SK-N-SH treated with all-trans-retinoic acid at 6 μM for 48 hours (cell line): ENCODE results near the gene STAC3.

Experiments used
- ATAC-seq: fragments of 200-7000 bp; cut with Tn5 transposase; 3 replicates; pipeline ENCODE4 v1.9.1; 2020; ENCODE audit warnings: mild to moderate bottlenecking, moderate library complexity
- BACH2 ChIP-seq: fragments of 250-450 bp; sonication (Bioruptor Pico); IDR thresholded peaks from 2 replicates; pipeline ENCODE4 v1.9.0; 2021; ENCODE audit warnings: mild to moderate bottlenecking, borderline replicate concordance
- CREB5 ChIP-seq: fragments of 250-450 bp; sonication (Bioruptor Pico); IDR thresholded peaks from 2 replicates; pipeline ENCODE4 v1.5.1; 2020; ENCODE audit warnings: low read depth, mild to moderate bottlenecking, moderate library complexity
- CSRNP3 ChIP-seq: fragments of 250-450 bp; sonication (Bioruptor Pico); IDR thresholded peaks from 2 replicates; pipeline ENCODE4 v1.5.1; 2021; ENCODE audit warnings: mild to moderate bottlenecking, moderate library complexity
- ESRRG ChIP-seq: fragments of 250-450 bp; sonication (Bioruptor Pico); IDR thresholded peaks from 2 replicates; pipeline ENCODE4 v1.6.1; 2021; ENCODE audit warnings: mild to moderate bottlenecking
- ISL1 ChIP-seq: fragments of 250-450 bp; sonication (Bioruptor Pico); IDR thresholded peaks from 2 replicates; pipeline ENCODE4 v2.1.2; 2022; ENCODE audit warnings: mild to moderate bottlenecking, moderate library complexity
- OSR1 ChIP-seq: fragments of 250-450 bp; sonication (Bioruptor Pico); IDR thresholded peaks from 2 replicates; pipeline ENCODE4 v1.8.0; 2022; ENCODE audit warnings: moderate library complexity, mild to moderate bottlenecking, inconsistent platforms
- PATZ1 ChIP-seq: fragments of 250-450 bp; sonication (Bioruptor Pico); IDR thresholded peaks from 2 replicates; pipeline ENCODE4 v1.8.0; 2020; ENCODE audit warnings: mild to moderate bottlenecking, moderate library complexity, borderline replicate concordance
- RARB ChIP-seq: fragments of 250-450 bp; sonication (Bioruptor Pico); IDR thresholded peaks from 2 replicates; pipeline ENCODE4 v1.8.0; 2021; ENCODE audit warnings: mild to moderate bottlenecking, moderate library complexity
- SNAI2 ChIP-seq: fragments of 250-450 bp; sonication (Bioruptor Pico); IDR thresholded peaks from 2 replicates; pipeline ENCODE4 v1.5.0; 2020; ENCODE audit warnings: mild to moderate bottlenecking, moderate library complexity
- TCF4 ChIP-seq: fragments of 250-450 bp; sonication (Bioruptor Pico); IDR thresholded peaks from 2 replicates; pipeline ENCODE4 v1.8.0; 2021; ENCODE audit warnings: mild to moderate bottlenecking, moderate library complexity, borderline replicate concordance
- TOX ChIP-seq: fragments of 250-450 bp; sonication (Bioruptor Pico); IDR thresholded peaks from 2 replicates; pipeline ENCODE4 v1.8.0; 2021; ENCODE audit warnings: mild to moderate bottlenecking, moderate library complexity, borderline replicate concordance
- TSHZ2 ChIP-seq: fragments of 250-450 bp; sonication (Bioruptor Pico); IDR thresholded peaks from 2 replicates; pipeline ENCODE4 v1.5.0; 2020; ENCODE audit warnings: mild to moderate bottlenecking, moderate library complexity
- ZC3H10 ChIP-seq: fragments of 250-450 bp; sonication (Bioruptor Pico); IDR thresholded peaks from 2 replicates; pipeline ENCODE4 v1.5.1; 2021; ENCODE audit warnings: mild to moderate bottlenecking, moderate library complexity
- ZFP3 ChIP-seq: fragments of 250-450 bp; sonication (Bioruptor Pico); IDR thresholded peaks from 2 replicates; pipeline ENCODE4 v1.5.0; 2020; ENCODE audit warnings: mild to moderate bottlenecking, moderate library complexity
- ZFP30 ChIP-seq: fragments of 450-650 bp; formaldehyde crosslinking; IDR thresholded peaks from 2 replicates; pipeline ENCODE4 v1.5.0; 2022; ENCODE audit warnings: mild to moderate bottlenecking, moderate library complexity
- ZNF565 ChIP-seq: fragments of 450-650 bp; formaldehyde crosslinking; conservative IDR thresholded peaks from 2 replicates; pipeline ENCODE4 v1.5.0; 2020; ENCODE audit warnings: low read depth, mild to moderate bottlenecking, moderate library complexity
- ZNF70 ChIP-seq: fragments of 450-650 bp; formaldehyde crosslinking; IDR thresholded peaks from 2 replicates; pipeline ENCODE4 v1.5.0; 2020; ENCODE audit warnings: mild to moderate bottlenecking, moderate library complexity
- ZNF8 ChIP-seq: fragments of 450-650 bp; formaldehyde crosslinking; IDR thresholded peaks from 2 replicates; pipeline ENCODE4 v1.5.0; 2020; ENCODE audit warnings: mild to moderate bottlenecking, moderate library complexity

STAC3 gene

GRCh38 chr12:57213763-57214397, 37.1 kb downstream of the STAC3 start (continued):
- TF ChIP-seq OSR1 (CRISPR knock-in tag) (no peak), RARB (no peak), ZNF70 (CRISPR knock-in tag) (no peak), ZNF565 (CRISPR knock-in tag) (no peak), ESRRG (CRISPR knock-in tag) (no peak), TSHZ2 (CRISPR knock-in tag) (no peak), BACH2 (CRISPR knock-in tag) (no peak)

GRCh38 chr12:57213058-57213715, 37.8 kb downstream of the STAC3 start:
- no peak for TF ChIP-seq ISL1 (CRISPR knock-in tag)
- no peak for TF ChIP-seq TOX (CRISPR knock-in tag)
- no peak for TF ChIP-seq BACH2 (CRISPR knock-in tag)
- TF ChIP-seq TCF4 (CRISPR knock-in tag), result no peak
- TF ChIP-seq CREB5, result no peak
- no peak for TF ChIP-seq ZNF8
- no peak for TF ChIP-seq ZC3H10 (CRISPR knock-in tag)
- TF ChIP-seq ZNF70 (CRISPR knock-in tag), result no peak
- ATAC-seq, result peak; percentile 83

GRCh38 chr12:57212701-57213057, 38.3 kb downstream of the STAC3 start:
- no peak for TF ChIP-seq SNAI2 (CRISPR knock-in tag)
- TF ChIP-seq PATZ1 (CRISPR knock-in tag), result no peak
- no peak for TF ChIP-seq TCF4 (CRISPR knock-in tag)
- TF ChIP-seq ESRRG (CRISPR knock-in tag), result no peak
- TF ChIP-seq TSHZ2 (CRISPR knock-in tag), result no peak
- no peak for TF ChIP-seq ZFP30 (CRISPR knock-in tag)
- TF ChIP-seq ZFP3, result no peak
- no peak for TF ChIP-seq RARB
- TF ChIP-seq CSRNP3, result no peak
- no peak for ATAC-seq
